GM23248 (cell line): Measurements from ENCODE around the gene DST.

ENCODE experiments used
- EZH2 ChIP-seq: fragments of 200-600 bp; sonication (generic); IDR thresholded peaks from 2 replicates; pipeline ENCODE4 v1.6.1; 2018; ENCODE audit warnings: antibody characterized with exemption, mild to moderate bottlenecking; ENCODE audit not compliant: insufficient read depth, poor library complexity, severe bottlenecking
- EZH2phosphoT487 ChIP-seq: fragments of 200-600 bp; sonication (generic); IDR thresholded peaks from 2 replicates; pipeline ENCODE4 v1.6.1; 2018; ENCODE audit warnings: antibody characterized with exemption, moderate library complexity, mild to moderate bottlenecking, low read depth; ENCODE audit not compliant: insufficient read depth

- TF ChIP-seq EZH2phosphoT487 (no peak), EZH2 (no peak)
These were observed 168.2 kb downstream of the DST start for GRCh38 chr6:56474532-56474931.
